ENCODE results near the gene DDHD1. TPM values are rescaled to one million over a fixed set of nuclear protein-coding genes. Genes with fewer than 3 reads are reported as not detected.

The DDHD1 gene
- total RNA-seq, 1 donor, result 30.0 TPM

DNA sequence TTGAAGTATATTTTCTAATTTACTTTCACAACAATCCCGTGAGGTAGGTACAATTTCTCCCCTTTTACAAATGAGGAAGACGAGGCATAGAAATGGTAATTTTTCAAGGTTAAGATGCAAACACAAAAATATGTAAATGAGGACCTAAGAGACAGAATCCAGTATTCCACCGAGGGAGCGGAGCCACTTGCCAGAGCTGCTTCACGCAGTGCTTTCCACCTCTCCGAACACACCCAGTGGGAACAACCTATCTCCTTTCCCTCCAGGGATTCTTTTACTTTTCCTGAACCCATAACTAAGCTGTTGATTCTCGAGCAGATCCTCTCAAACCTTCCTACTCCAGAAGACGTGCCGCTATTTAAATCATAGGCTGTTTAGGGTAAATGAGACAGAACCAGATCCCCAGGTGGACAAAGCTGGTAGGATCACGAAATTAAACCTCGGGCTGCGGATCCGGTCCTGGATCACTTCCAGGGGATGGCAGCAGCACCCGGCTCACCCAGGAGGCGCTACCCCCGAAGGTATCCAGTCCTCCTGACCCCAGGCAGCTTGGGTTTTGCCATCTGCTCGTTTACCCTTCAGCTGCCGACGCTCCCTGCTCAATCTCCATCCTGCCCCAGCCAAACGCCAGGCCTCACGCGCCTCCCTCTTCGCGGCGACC, 1.5 kb downstream of the DDHD1 start:
- peaks cover 57% of the 10 kb centered on the region for H3K79me2 ChIP-seq (ENCODE audit: insufficient read depth, low read length)

DNA sequence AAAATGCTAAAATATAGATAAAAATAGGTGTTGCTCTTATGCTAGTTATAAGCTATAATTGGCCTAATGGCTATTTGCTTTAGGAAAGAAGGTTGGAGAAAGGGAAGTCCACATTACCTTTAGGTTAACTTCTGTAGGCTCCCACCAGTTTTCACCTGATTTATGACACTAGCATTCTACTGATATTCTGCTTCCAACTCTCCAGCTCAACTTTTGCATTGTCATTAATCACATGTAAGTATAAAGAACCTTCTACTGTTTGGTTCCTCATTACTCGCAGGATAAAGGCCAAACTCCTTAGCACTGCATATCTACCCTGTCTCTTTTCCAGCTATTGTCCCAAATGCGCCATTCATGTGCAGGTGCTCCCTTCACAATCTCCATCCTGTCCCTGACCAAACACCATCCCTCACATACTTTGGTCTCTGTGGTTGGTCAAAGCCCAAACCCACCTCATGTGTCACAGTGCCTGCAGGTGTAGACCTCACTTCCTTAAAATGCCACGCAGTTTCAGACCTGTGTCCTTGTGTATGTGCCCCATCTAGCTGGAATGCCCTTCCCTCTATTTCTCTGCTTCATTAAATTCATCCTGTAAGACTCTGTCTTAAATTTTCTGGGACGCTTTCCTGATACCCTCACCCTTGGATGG, 3.3 kb downstream of the DDHD1 start:
- Histone ChIP-seq H3K4me3 (ENCODE audit: insufficient read depth, low read length) (no peak overlapping the region), H3K36me3 (ENCODE audit: insufficient read depth, low read length) (no peaks in the 10 kb centered on the region), H3K4me1 (ENCODE audit: insufficient read depth, low read length) (peaks cover 11% of the 10 kb centered on the region), H3K4me2 (ENCODE audit: insufficient read depth, low read length) (no peak overlapping the region), H2AFZ (ENCODE audit: low read length) (no peak overlapping the region), H3K27me3 (ENCODE audit: insufficient read depth, low read length) (no peaks in the 10 kb centered on the region), H3K79me2 (ENCODE audit: insufficient read depth, low read length) (peaks cover 68% of the 10 kb centered on the region), H3K27ac (ENCODE audit: low read depth, low read length) (no peak overlapping the region), H4K20me1 (ENCODE audit: insufficient read depth, low read length) (peaks cover 20% of the 10 kb centered on the region), H3K9me3 (ENCODE audit: low read depth, low read length) (no peaks in the 10 kb centered on the region)
- no peak for DNase-seq (ENCODE audit: insufficient read length, low spot score, missing footprints)
- TF ChIP-seq, protein P1, sequence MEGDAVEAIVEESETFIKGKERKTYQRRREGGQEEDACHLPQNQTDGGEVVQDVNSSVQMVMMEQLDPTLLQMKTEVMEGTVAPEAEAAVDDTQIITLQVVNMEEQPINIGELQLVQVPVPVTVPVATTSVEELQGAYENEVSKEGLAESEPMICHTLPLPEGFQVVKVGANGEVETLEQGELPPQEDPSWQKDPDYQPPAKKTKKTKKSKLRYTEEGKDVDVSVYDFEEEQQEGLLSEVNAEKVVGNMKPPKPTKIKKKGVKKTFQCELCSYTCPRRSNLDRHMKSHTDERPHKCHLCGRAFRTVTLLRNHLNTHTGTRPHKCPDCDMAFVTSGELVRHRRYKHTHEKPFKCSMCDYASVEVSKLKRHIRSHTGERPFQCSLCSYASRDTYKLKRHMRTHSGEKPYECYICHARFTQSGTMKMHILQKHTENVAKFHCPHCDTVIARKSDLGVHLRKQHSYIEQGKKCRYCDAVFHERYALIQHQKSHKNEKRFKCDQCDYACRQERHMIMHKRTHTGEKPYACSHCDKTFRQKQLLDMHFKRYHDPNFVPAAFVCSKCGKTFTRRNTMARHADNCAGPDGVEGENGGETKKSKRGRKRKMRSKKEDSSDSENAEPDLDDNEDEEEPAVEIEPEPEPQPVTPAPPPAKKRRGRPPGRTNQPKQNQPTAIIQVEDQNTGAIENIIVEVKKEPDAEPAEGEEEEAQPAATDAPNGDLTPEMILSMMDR (IDR thresholded peaks at IDR 0.05; ENCODE audit: extremely low read depth, low read depth, low read length), result no peak

More for the DNA sequence above, 1.5 kb downstream of the DDHD1 start:
- Histone ChIP-seq H3K4me2 (ENCODE audit: insufficient read depth, low read length) (peak overlapping the region; percentile 90), H3K4me1 (ENCODE audit: insufficient read depth, low read length) (peaks cover 11% of the 10 kb centered on the region), H3K36me3 (ENCODE audit: insufficient read depth, low read length) (no peaks in the 10 kb centered on the region), H3K27ac (ENCODE audit: low read depth, low read length) (peak overlapping the region; percentile 66), H3K9me3 (ENCODE audit: low read depth, low read length) (no peaks in the 10 kb centered on the region), H2AFZ (ENCODE audit: low read length) (peak overlapping the region; percentile 93), H4K20me1 (ENCODE audit: insufficient read depth, low read length) (peaks cover 20% of the 10 kb centered on the region), H3K27me3 (ENCODE audit: insufficient read depth, low read length) (no peaks in the 10 kb centered on the region), H3K4me3 (ENCODE audit: insufficient read depth, low read length) (peak overlapping the region; percentile 94)
- TF ChIP-seq, protein P1 (IDR thresholded peaks at IDR 0.05; ENCODE audit: extremely low read depth, low read depth, low read length), result peak; percentile 26
- peak; percentile 93 for DNase-seq (ENCODE audit: insufficient read length, low spot score, missing footprints)

DNA sequence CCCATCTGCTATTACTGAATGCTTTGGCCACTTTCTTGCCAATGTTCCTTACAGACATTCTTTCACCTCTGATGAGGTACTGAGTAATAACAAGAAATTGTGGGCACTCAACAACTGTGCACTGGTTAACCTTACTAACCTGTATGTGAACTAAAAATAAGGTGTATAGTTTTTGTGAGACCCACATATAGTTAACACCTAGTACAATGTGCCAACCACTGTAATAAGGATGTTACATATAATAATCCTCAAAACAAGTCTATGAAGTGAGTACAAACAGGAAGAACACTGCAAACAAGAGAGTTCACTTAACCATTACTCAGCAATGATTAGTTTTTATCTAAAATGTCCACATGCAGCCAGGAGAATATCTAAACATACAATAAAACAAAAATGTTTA, 4.5 kb downstream of the DDHD1 start:
- Histone ChIP-seq H3K4me3 (ENCODE audit: insufficient read depth, low read length) (no peak overlapping the region), H3K9me3 (ENCODE audit: low read depth, low read length) (no peaks in the 10 kb centered on the region), H3K4me2 (ENCODE audit: insufficient read depth, low read length) (no peak overlapping the region), H4K20me1 (ENCODE audit: insufficient read depth, low read length) (peaks cover 20% of the 10 kb centered on the region), H3K4me1 (ENCODE audit: insufficient read depth, low read length) (peaks cover 11% of the 10 kb centered on the region), H2AFZ (ENCODE audit: low read length) (no peak overlapping the region), H3K27ac (ENCODE audit: low read depth, low read length) (no peak overlapping the region), H3K36me3 (ENCODE audit: insufficient read depth, low read length) (no peaks in the 10 kb centered on the region), H3K27me3 (ENCODE audit: insufficient read depth, low read length) (no peaks in the 10 kb centered on the region), H3K79me2 (ENCODE audit: insufficient read depth, low read length) (peaks cover 78% of the 10 kb centered on the region)
- DNase-seq (ENCODE audit: insufficient read length, low spot score, missing footprints), result no peak
- TF ChIP-seq, protein P1 (IDR thresholded peaks at IDR 0.05; ENCODE audit: extremely low read depth, low read depth, low read length), result no peak

DNA sequence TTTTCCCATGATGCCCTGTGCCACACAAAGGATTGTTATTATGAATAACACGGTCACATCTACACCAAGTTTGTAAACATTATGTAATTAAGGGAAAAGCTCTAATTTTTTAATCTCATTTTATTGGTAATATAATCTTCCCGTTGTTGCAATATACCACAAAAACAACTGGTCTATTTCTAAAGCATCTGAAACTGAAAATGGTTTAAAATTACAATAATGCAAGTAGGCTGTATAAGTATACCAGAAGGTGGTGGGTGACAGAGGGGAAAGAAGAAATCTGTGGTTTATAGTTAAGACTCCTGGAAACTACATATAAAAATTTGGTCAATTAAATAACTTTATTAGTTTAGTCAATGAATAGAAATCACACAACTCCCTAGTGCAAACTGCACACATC, 5.2 kb downstream of the DDHD1 start:
- Histone ChIP-seq H3K4me3 (ENCODE audit: insufficient read depth, low read length) (no peak overlapping the region), H3K9me3 (ENCODE audit: low read depth, low read length) (peaks cover 1% of the 10 kb centered on the region), H3K27me3 (ENCODE audit: insufficient read depth, low read length) (no peaks in the 10 kb centered on the region), H3K4me1 (ENCODE audit: insufficient read depth, low read length) (peaks cover 8% of the 10 kb centered on the region), H3K27ac (ENCODE audit: low read depth, low read length) (no peak overlapping the region), H3K36me3 (ENCODE audit: insufficient read depth, low read length) (no peaks in the 10 kb centered on the region), H3K79me2 (ENCODE audit: insufficient read depth, low read length) (peaks cover 85% of the 10 kb centered on the region), H4K20me1 (ENCODE audit: insufficient read depth, low read length) (peaks cover 20% of the 10 kb centered on the region), H2AFZ (ENCODE audit: low read length) (no peak overlapping the region), H3K4me2 (ENCODE audit: insufficient read depth, low read length) (no peak overlapping the region)
- TF ChIP-seq, protein P1 (IDR thresholded peaks at IDR 0.05; ENCODE audit: extremely low read depth, low read depth, low read length), result no peak
- no peak for DNase-seq (ENCODE audit: insufficient read length, low spot score, missing footprints)

Measured in osteoblast (primary cell).